Purkinje cell (primary cell): ENCODE data around the gene SCNN1G. TPM values are rescaled to one million over a fixed set of nuclear protein-coding genes. Genes with fewer than 3 reads are reported as not detected.

Experiments used
- polyA plus RNA-seq: library from polyadenylated mRNA; unstranded; fragments of >200 nt; fragmentation: Nextera tagmentation; gene quantifications from 2 replicates; pipeline ENCODE4 v1.2.1, GENCODE V29; 2014

Gene SCNN1G
- not detected in 2 replicates for polyA plus RNA-seq

GRCh38 chr16:23182679-23183542, at the start of gene SCNN1G:
SCNN1G (plus strand) TSS chr16:23182745; CDS start chr16:23186272, 3,527 bp downstream.

GRCh38 chr16:23149267-23149992, 33.1 kb upstream of the SCNN1G start, which contains the start of gene USP31:
USP31 (minus strand) TSS chr16:23149452; CDS start chr16:23149270, 182 bp downstream.

Other genes with a start within 250 kb of the SCNN1G start
- 1.9 and 3.2 TPM in 2 replicates for gene USP31, start 33.3 kb upstream of the SCNN1G start, polyA plus RNA-seq
- not detected in 2 replicates for gene SCNN1B, start 119.6 kb downstream of the SCNN1G start, polyA plus RNA-seq